DND-41 (cell line): ENCODE measurements around the gene GALNT7.
A peak's percentile ranks its signal among the peaks of the same experiment; 100 is the strongest.

Source experiments
- ATAC-seq: fragments of 200-7000 bp; cut with Tn5 transposase; 3 replicates; pipeline ENCODE4 v1.9.1; 2021; ENCODE audit warnings: low read depth; ENCODE audit not compliant: insufficient read depth
- DNase-seq: peaks from one replicate; pipeline ENCODE4 v3.0.0-alpha.2; 2020
- H2AFZ ChIP-seq: 2 replicates; pipeline ENCODE4 v1.6.0; 2012; ENCODE audit warnings: low read depth, low read length
- H3K27ac ChIP-seq: 2 replicates; pipeline ENCODE4 v1.5.1; 2012; ENCODE audit warnings: low read length, inconsistent platforms
- H3K27me3 ChIP-seq: fragments of 200-600 bp; sonication (generic); 2 replicates; pipeline ENCODE4 v1.6.0; 2012; ENCODE audit warnings: low read length, mild to moderate bottlenecking, inconsistent platforms; ENCODE audit not compliant: insufficient read depth, poor library complexity
- H3K36me3 ChIP-seq: 2 replicates; pipeline ENCODE4 v1.5.1; 2012; ENCODE audit warnings: low read length, inconsistent platforms; ENCODE audit not compliant: insufficient read depth
- H3K4me1 ChIP-seq: 2 replicates; pipeline ENCODE4 v1.5.1; 2012; ENCODE audit warnings: mild to moderate bottlenecking, low read length; ENCODE audit not compliant: insufficient read depth
- H3K4me2 ChIP-seq: 2 replicates; pipeline ENCODE4 v1.6.0; 2012; ENCODE audit warnings: mild to moderate bottlenecking, moderate library complexity, low read length, inconsistent platforms; ENCODE audit not compliant: insufficient read depth
- H3K4me3 ChIP-seq, 2 experiments: fragments of 200-600 bp in 1 of 2; shearing (Covaris generic) in 1 of 2; 2 replicates each; pipeline ENCODE4 v1.5.1; 2012 to 2016; ENCODE audit warnings: inconsistent platforms in 2 of 2, low read length in 2 of 2, mild to moderate bottlenecking in 2 of 2, low read depth in 1 of 2, moderate library complexity in 1 of 2
- H3K79me2 ChIP-seq: 2 replicates; pipeline ENCODE4 v1.6.0; 2012; ENCODE audit warnings: low read length, inconsistent platforms; ENCODE audit not compliant: insufficient read depth
- H3K9ac ChIP-seq: 2 replicates; pipeline ENCODE4 v1.6.0; 2012; ENCODE audit warnings: low read depth, mild to moderate bottlenecking, inconsistent platforms, low read length, moderate library complexity
- H3K9me3 ChIP-seq: 2 replicates; pipeline ENCODE4 v1.5.1; 2012; ENCODE audit warnings: low read length, moderate library complexity, mild to moderate bottlenecking, inconsistent platforms; ENCODE audit not compliant: insufficient read depth, severe bottlenecking
- H4K20me1 ChIP-seq: 2 replicates; pipeline ENCODE4 v1.6.0; 2012; ENCODE audit warnings: low read length; ENCODE audit not compliant: insufficient read depth
- CTCF ChIP-seq: IDR thresholded peaks from 2 replicates; pipeline ENCODE4 v1.5.1; 2012; ENCODE audit warnings: borderline replicate concordance, low read length, moderate library complexity, mild to moderate bottlenecking; ENCODE audit not compliant: poor library complexity, severe bottlenecking; ENCODE audit errors: extremely low read depth
- EZH2 ChIP-seq: IDR thresholded peaks from 3 replicates; pipeline ENCODE4 v1.6.1; 2012; ENCODE audit warnings: borderline replicate concordance, low read depth, mild to moderate bottlenecking, moderate library complexity, low read length, inconsistent platforms; ENCODE audit not compliant: severe bottlenecking

GALNT7 gene

GRCh38 chr4:173185847-173186510 is 17.4 kb downstream of the GALNT7 start:
- peaks cover 11% of the 10 kb centered on the region for H3K36me3 ChIP-seq
- ATAC-seq = no peak

GRCh38 chr4:173187732-173188131 is 19.1 kb downstream of the GALNT7 start:
- Histone ChIP-seq H3K36me3 (peaks cover 8% of the 10 kb centered on the region), H3K9me3 (no peaks in the 10 kb centered on the region), H3K4me1 (peaks cover 24% of the 10 kb centered on the region), H3K9ac (no peak overlapping the region), H3K27ac (no peak overlapping the region), H2AFZ (no peak overlapping the region), H3K4me3 (no peak overlapping the region), H3K79me2 (peaks cover 99% of the 10 kb centered on the region), H4K20me1 (peaks cover 67% of the 10 kb centered on the region), H3K27me3 (no peaks in the 10 kb centered on the region), H3K4me2 (no peak overlapping the region)
- ATAC-seq (no peak), DNase-seq (no peak)
- no peak for TF ChIP-seq EZH2

More at GRCh38 chr4:173185847-173186510, 17.4 kb downstream of the GALNT7 start:
- no peak overlapping the region for H3K4me3 ChIP-seq
- H3K27me3 ChIP-seq = no peaks in the 10 kb centered on the region
- H3K4me1 ChIP-seq = peaks cover 8% of the 10 kb centered on the region
- no peak overlapping the region for H3K27ac ChIP-seq
- no peak for DNase-seq
- peaks cover 59% of the 10 kb centered on the region for H4K20me1 ChIP-seq
- H3K4me2 ChIP-seq = no peak overlapping the region
- H2AFZ ChIP-seq = no peak overlapping the region
- TF ChIP-seq CTCF (no peak), EZH2 (no peak)
- H3K9ac ChIP-seq = no peak overlapping the region
- H3K79me2 ChIP-seq = peaks cover 99% of the 10 kb centered on the region
- no peaks in the 10 kb centered on the region for H3K9me3 ChIP-seq

- H3K79me2 ChIP-seq = peaks cover 99% of the 10 kb centered on the region
- no peak overlapping the region for H3K27ac ChIP-seq
- H3K9ac ChIP-seq = no peak overlapping the region
- no peak for DNase-seq
- H4K20me1 ChIP-seq = peaks cover 70% of the 10 kb centered on the region
- no peak overlapping the region for H2AFZ ChIP-seq
- H3K27me3 ChIP-seq = no peaks in the 10 kb centered on the region
- no peak for TF ChIP-seq EZH2
- TF ChIP-seq CTCF = no peak
- H3K4me2 ChIP-seq = no peak overlapping the region
- no peaks in the 10 kb centered on the region for H3K9me3 ChIP-seq
- H3K36me3 ChIP-seq = peaks cover 5% of the 10 kb centered on the region; the same call in 1 of the 2 replicates
- ATAC-seq = no peak
- peaks cover 26% of the 10 kb centered on the region for H3K4me1 ChIP-seq
- no peak overlapping the region for H3K4me3 ChIP-seq
These were observed 20.0 kb downstream of the GALNT7 start for GRCh38 chr4:173188648-173189047.

GRCh38 chr4:173189117-173189693 is 20.6 kb downstream of the GALNT7 start:
- Histone ChIP-seq H3K27ac (peak overlapping the region; percentile 25; the same call in 1 of the 2 replicates), H3K27me3 (no peaks in the 10 kb centered on the region), H3K79me2 (peaks cover 100% of the 10 kb centered on the region), H3K4me3 (no peak overlapping the region), H4K20me1 (peaks cover 69% of the 10 kb centered on the region), H3K4me2 (no peak overlapping the region), H3K9ac (no peak overlapping the region), H3K9me3 (no peaks in the 10 kb centered on the region), H3K4me1 (peaks cover 26% of the 10 kb centered on the region), H3K36me3 (peaks cover 5% of the 10 kb centered on the region; the same call in 1 of the 2 replicates), H2AFZ (no peak overlapping the region)
- no peak for TF ChIP-seq CTCF
- TF ChIP-seq EZH2 = no peak
- ATAC-seq = no peak
- no peak for DNase-seq
